ENCODE data around the gene SFI1. TPM values are rescaled to one million over a fixed set of nuclear protein-coding genes. Genes with fewer than 3 reads are reported as not detected.
"Not testable (repeated sequence)": the region's sequence is repeated elsewhere in the genome, so short reads cannot be mapped to it uniquely, and the experiment has no call there.

SFI1 gene
- total RNA-seq, 2 donors from 2014 or later, result 42.0 to 52.6 TPM

- Histone ChIP-seq H3K4me1 (ENCODE audit: control insufficient read depth, insufficient read depth, low read length) (no peaks in the 10 kb centered on the region), H3K27me3 (ENCODE audit: control insufficient read depth, insufficient read depth, low read length, poor library complexity, severe bottlenecking) (no peaks in the 10 kb centered on the region), H3K9ac (ENCODE audit: extremely low read depth, low read length, poor library complexity, severe bottlenecking) (no peak overlapping the region), H3K36me3 (ENCODE audit: control insufficient read depth, insufficient read depth, low read length) (peaks cover 61% of the 10 kb centered on the region), H3K4me3 (ENCODE audit: low read length) (no peak overlapping the region), H3K27ac (ENCODE audit: low read depth, low read length) (no peak overlapping the region), H3K9me3 (ENCODE audit: control insufficient read depth, low read length) (no peaks in the 10 kb centered on the region)
- no peak for DNase-seq
- Mint-ChIP-seq H3K36me3 (ENCODE audit: low read depth) (peaks cover 65% of the 10 kb centered on the region), H3K27me3 (ENCODE audit: insufficient read depth) (no peaks in the 10 kb centered on the region), H3K9me3 (no peaks in the 10 kb centered on the region), H3K27ac (no peak overlapping the region), H3K4me3 (no peak overlapping the region), H3K4me1 (peaks cover 7% of the 10 kb centered on the region)
- WGBS, 2 experiments (ENCODE audit: insufficient coverage in 1 of 2, insufficient read length in 1 of 2), result 90 to 93% methylated on average over 3 of the region's 3 CpGs
- TF ChIP-seq, protein P1, sequence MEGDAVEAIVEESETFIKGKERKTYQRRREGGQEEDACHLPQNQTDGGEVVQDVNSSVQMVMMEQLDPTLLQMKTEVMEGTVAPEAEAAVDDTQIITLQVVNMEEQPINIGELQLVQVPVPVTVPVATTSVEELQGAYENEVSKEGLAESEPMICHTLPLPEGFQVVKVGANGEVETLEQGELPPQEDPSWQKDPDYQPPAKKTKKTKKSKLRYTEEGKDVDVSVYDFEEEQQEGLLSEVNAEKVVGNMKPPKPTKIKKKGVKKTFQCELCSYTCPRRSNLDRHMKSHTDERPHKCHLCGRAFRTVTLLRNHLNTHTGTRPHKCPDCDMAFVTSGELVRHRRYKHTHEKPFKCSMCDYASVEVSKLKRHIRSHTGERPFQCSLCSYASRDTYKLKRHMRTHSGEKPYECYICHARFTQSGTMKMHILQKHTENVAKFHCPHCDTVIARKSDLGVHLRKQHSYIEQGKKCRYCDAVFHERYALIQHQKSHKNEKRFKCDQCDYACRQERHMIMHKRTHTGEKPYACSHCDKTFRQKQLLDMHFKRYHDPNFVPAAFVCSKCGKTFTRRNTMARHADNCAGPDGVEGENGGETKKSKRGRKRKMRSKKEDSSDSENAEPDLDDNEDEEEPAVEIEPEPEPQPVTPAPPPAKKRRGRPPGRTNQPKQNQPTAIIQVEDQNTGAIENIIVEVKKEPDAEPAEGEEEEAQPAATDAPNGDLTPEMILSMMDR (conservative IDR thresholded peaks at IDR 0.05), result no peak
These were observed 15.2 kb upstream of the SFI1 start for GRCh38 chr22:31481129-31481528.

DNA sequence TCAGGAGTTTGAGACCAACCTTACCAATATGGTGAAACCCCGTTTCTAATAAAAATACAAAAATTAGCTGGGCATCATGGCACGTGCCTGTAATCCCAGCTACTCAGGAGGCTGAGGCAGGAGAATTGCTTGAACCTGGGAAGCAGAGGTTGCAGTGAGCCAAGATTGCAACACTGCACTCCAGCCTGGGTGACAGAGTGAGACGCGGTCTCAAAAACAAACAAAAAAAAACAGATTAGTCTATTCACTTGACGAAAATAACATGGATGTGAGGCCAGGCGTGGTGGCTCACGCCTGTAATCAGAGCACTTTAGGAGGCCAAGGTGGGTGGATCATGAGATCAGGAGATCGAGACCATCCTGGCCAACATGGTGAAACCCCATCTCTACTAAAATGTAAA, 13.9 kb upstream of the SFI1 start:
- not testable (repeated sequence) for H3K27ac ChIP-seq (ENCODE audit: low read depth, low read length); DNase-seq; H3K9ac ChIP-seq (ENCODE audit: extremely low read depth, low read length, poor library complexity, severe bottlenecking); H3K4me1 ChIP-seq (ENCODE audit: control insufficient read depth, insufficient read depth, low read length); H3K9me3 ChIP-seq (ENCODE audit: control insufficient read depth, low read length); H3K4me3 ChIP-seq (ENCODE audit: low read length); H3K9me3 Mint-ChIP-seq; H3K4me1 Mint-ChIP-seq; H3K27ac Mint-ChIP-seq; H3K27me3 ChIP-seq (ENCODE audit: control insufficient read depth, insufficient read depth, low read length, poor library complexity, severe bottlenecking); H3K4me3 Mint-ChIP-seq; H3K27me3 Mint-ChIP-seq (ENCODE audit: insufficient read depth)
- peaks cover 65% of the 10 kb centered on the region for H3K36me3 Mint-ChIP-seq (ENCODE audit: low read depth)
- 94 to 99% methylated on average over 6 to 8 of the region's 8 CpGs for WGBS, 2 experiments (ENCODE audit: insufficient coverage in 1 of 2, insufficient read length in 1 of 2)
- H3K36me3 ChIP-seq (ENCODE audit: control insufficient read depth, insufficient read depth, low read length), result peaks cover 69% of the 10 kb centered on the region

DNA sequence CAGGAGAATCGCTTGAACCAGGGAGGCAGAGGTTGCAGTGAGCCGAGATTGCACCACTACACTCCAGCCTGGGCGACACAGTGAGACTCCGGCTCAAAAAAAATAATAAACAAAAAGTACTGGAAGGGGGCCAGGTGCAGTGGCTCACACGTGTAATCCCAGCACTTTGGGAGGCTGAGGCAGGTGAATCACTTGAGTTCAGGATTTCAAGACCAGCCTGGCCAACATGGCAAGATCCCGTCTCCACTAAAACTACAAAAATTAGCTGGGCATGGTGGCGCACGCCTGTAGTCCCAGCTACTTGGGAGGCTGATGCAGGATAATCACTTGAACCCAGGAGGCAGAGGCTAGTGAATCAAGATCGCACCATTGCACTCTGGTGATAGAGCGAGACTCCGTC, 10.0 kb upstream of the SFI1 start:
- H3K9me3 ChIP-seq (ENCODE audit: control insufficient read depth, low read length); H3K27me3 Mint-ChIP-seq (ENCODE audit: insufficient read depth); H3K4me3 ChIP-seq (ENCODE audit: low read length); H3K9ac ChIP-seq (ENCODE audit: extremely low read depth, low read length, poor library complexity, severe bottlenecking); H3K9me3 Mint-ChIP-seq; H3K4me3 Mint-ChIP-seq; H3K27ac ChIP-seq (ENCODE audit: low read depth, low read length); H3K27ac Mint-ChIP-seq; H3K27me3 ChIP-seq (ENCODE audit: control insufficient read depth, insufficient read depth, low read length, poor library complexity, severe bottlenecking); H3K4me1 ChIP-seq (ENCODE audit: control insufficient read depth, insufficient read depth, low read length); DNase-seq: not testable (repeated sequence)
- WGBS, 2 experiments (ENCODE audit: insufficient coverage in 1 of 2, insufficient read length in 1 of 2), result 90 to 96% methylated on average over 10 to 11 of the region's 11 CpGs
- H3K36me3 Mint-ChIP-seq (ENCODE audit: low read depth), result peaks cover 38% of the 10 kb centered on the region
- H3K4me1 Mint-ChIP-seq, result peaks cover 20% of the 10 kb centered on the region
- H3K36me3 ChIP-seq (ENCODE audit: control insufficient read depth, insufficient read depth, low read length), result peaks cover 51% of the 10 kb centered on the region

DNA sequence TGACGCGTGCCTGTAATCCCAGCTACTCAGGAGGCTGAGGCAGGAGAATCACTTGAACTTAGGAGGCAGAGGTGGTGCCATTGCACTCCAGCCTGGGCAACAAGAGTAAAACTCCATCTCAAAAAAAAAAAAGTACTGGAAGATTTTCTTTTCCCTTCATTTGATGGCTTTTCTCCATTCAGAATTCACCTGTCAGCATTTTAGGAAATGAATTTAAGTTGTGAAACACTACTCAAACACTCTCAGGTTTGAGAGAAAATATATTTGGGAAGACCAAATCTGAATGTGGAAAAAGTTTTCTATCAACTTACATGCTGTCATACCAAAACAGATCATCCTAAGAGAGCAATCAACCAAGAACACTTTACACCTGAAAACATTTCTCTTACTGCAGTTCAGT, 9.4 kb upstream of the SFI1 start:
- DNase-seq, result no peak
- H3K4me3 ChIP-seq (ENCODE audit: low read length), result no peak overlapping the region
- H3K36me3 ChIP-seq (ENCODE audit: control insufficient read depth, insufficient read depth, low read length), result peaks cover 45% of the 10 kb centered on the region
- Mint-ChIP-seq H3K36me3 (ENCODE audit: low read depth) (peaks cover 32% of the 10 kb centered on the region), H3K27me3 (ENCODE audit: insufficient read depth) (peaks cover 6% of the 10 kb centered on the region), H3K9me3 (no peaks in the 10 kb centered on the region), H3K4me1 (peaks cover 22% of the 10 kb centered on the region), H3K4me3 (no peak overlapping the region), H3K27ac (no peak overlapping the region)
- WGBS, 2 experiments (ENCODE audit: insufficient coverage in 1 of 2, insufficient read length in 1 of 2), result 100% methylated on average over 2 of the region's 2 CpGs; no CpG with 5 or more reads in 1 of the 2 experiments
- H3K4me1 ChIP-seq (ENCODE audit: control insufficient read depth, insufficient read depth, low read length), result no peaks in the 10 kb centered on the region
- H3K9ac ChIP-seq (ENCODE audit: extremely low read depth, low read length, poor library complexity, severe bottlenecking), result no peak overlapping the region
- no peaks in the 10 kb centered on the region for H3K9me3 ChIP-seq (ENCODE audit: control insufficient read depth, low read length)
- H3K27me3 ChIP-seq (ENCODE audit: control insufficient read depth, insufficient read depth, low read length, poor library complexity, severe bottlenecking), result peaks cover 3% of the 10 kb centered on the region
- H3K27ac ChIP-seq (ENCODE audit: low read depth, low read length), result no peak overlapping the region
- TF ChIP-seq, protein P1 (conservative IDR thresholded peaks at IDR 0.05), result no peak
